Nephron progenitor cell (in vitro differentiated cells): ENCODE data around the gene KLK6.

Experiments used
- DNase-seq: peaks from one replicate; pipeline ENCODE4 v3.0.0; 2021
- H3K27ac Mint-ChIP-seq: 2 replicates; pipeline ENCODE4 v1.8.0; 2021; ENCODE audit warnings: mild to moderate bottlenecking, moderate library complexity, mixed read lengths
- H3K27me3 Mint-ChIP-seq: 2 replicates; pipeline ENCODE4 v1.8.0; 2021; ENCODE audit warnings: mild to moderate bottlenecking, low read depth, mixed read lengths; ENCODE audit not compliant: poor library complexity
- H3K36me3 Mint-ChIP-seq: 2 replicates; pipeline ENCODE4 v1.8.0; 2021; ENCODE audit warnings: low read depth, mixed read lengths
- H3K4me1 Mint-ChIP-seq: 2 replicates; pipeline ENCODE4 v1.8.0; 2021; ENCODE audit warnings: mixed read lengths
- H3K4me3 Mint-ChIP-seq: 2 replicates; pipeline ENCODE4 v1.8.0; 2021; ENCODE audit warnings: mild to moderate bottlenecking, moderate library complexity, mixed read lengths
- H3K9me3 Mint-ChIP-seq: 2 replicates; pipeline ENCODE4 v1.8.0; 2021; ENCODE audit warnings: mild to moderate bottlenecking, moderate library complexity, mixed read lengths
- TF ChIP-seq, protein P1 (sequence below): fragments of 200-600 bp; sonication (generic); IDR thresholded peaks from 2 replicates; pipeline ENCODE4 v1.5.0; 2021; ENCODE audit warnings: antibody characterized with exemption

Gene KLK6

DNA sequence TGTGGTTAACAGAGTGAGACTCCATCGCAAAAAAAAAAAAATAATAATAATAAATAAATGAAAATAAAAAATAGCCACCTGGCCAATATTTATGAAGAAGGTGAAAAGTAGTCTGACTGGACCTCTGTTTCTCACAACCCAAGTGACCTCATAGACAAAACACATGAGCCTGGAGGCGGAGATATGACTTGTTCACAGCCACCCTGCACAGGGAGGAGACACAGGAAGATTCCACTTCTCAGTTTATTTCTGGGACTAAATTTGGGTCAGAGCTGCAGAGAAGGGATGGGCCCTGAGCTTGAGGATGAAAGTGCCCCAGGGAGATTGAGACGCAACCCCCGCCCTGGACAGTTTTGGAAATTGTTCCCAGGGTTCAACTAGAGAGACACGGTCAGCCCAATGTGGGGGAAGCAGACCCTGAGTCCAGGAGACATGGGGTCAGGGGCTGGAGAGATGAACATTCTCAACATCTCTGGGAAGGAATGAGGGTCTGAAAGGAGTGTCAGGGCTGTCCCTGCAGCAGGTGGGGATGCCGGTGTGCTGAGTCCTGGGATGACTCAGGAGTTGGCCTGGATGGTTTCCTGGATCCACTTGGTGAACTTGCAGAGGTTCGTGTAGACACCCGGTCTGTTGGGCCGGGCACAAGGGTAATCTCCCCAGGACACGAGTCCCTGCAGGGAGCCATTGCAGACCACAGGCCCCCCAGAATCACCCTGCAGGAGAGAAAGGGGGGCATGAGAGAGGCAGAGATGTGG, 26.1 kb downstream of the KLK6 start:
- no peaks in the 10 kb centered on the region for H3K4me1 Mint-ChIP-seq
- no peak for DNase-seq
- H3K9me3 Mint-ChIP-seq, result peaks cover 20% of the 10 kb centered on the region
- H3K27me3 Mint-ChIP-seq, result peaks cover 45% of the 10 kb centered on the region
- H3K27ac Mint-ChIP-seq, result no peak overlapping the region
- no peaks in the 10 kb centered on the region for H3K36me3 Mint-ChIP-seq
- TF ChIP-seq, protein P1, sequence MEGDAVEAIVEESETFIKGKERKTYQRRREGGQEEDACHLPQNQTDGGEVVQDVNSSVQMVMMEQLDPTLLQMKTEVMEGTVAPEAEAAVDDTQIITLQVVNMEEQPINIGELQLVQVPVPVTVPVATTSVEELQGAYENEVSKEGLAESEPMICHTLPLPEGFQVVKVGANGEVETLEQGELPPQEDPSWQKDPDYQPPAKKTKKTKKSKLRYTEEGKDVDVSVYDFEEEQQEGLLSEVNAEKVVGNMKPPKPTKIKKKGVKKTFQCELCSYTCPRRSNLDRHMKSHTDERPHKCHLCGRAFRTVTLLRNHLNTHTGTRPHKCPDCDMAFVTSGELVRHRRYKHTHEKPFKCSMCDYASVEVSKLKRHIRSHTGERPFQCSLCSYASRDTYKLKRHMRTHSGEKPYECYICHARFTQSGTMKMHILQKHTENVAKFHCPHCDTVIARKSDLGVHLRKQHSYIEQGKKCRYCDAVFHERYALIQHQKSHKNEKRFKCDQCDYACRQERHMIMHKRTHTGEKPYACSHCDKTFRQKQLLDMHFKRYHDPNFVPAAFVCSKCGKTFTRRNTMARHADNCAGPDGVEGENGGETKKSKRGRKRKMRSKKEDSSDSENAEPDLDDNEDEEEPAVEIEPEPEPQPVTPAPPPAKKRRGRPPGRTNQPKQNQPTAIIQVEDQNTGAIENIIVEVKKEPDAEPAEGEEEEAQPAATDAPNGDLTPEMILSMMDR, result no peak
- no peak overlapping the region for H3K4me3 Mint-ChIP-seq

DNA sequence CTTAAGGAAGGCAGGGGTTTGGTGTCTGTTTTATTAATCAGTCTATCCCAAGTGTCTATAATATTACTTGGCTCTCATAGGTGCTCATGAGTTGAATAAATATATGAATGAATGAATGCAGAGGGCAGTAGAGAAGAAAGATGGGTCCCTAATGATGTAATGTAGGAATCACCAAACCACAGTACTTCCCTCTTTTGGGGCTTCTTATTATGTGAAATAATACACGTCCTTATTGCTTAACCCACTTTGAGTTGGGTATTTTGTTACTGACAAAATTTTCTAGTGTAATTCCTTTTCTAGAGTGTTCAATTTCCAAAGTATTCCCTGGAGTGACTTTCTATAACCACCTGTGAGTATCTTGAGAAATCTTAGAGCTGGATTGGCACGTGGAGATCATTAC, 29.8 kb downstream of the KLK6 start:
- Mint-ChIP-seq H3K4me1 (no peaks in the 10 kb centered on the region), H3K36me3 (no peaks in the 10 kb centered on the region), H3K27ac (no peak overlapping the region), H3K9me3 (peaks cover 20% of the 10 kb centered on the region), H3K27me3 (peaks cover 43% of the 10 kb centered on the region), H3K4me3 (no peak overlapping the region)
- no peak for DNase-seq
- TF ChIP-seq, protein P1, result no peak

DNA sequence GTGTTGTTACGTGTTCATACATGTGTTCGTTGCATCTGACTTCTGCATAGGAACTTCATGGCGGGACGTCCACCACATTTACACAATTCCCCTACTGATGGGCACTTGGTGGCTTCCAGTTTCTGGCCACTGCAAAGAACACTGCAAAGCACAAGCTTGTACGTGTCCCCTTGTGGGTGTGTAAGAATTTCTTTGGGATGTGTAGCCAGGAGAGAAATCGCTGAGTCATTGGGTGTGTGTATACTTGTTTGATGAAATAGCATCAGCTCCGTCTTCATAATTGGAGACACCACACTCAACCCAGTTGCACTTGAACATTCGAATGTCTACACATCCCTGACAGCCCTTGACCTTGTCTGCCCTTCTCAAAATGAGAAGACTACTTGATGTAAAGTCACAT, 35.8 kb downstream of the KLK6 start:
- Mint-ChIP-seq H3K4me1 (peaks cover 10% of the 10 kb centered on the region), H3K36me3 (no peaks in the 10 kb centered on the region), H3K27ac (no peak overlapping the region), H3K9me3 (no peaks in the 10 kb centered on the region), H3K4me3 (no peak overlapping the region), H3K27me3 (peaks cover 53% of the 10 kb centered on the region)
- TF ChIP-seq, protein P1, result no peak
- no peak for DNase-seq

DNA sequence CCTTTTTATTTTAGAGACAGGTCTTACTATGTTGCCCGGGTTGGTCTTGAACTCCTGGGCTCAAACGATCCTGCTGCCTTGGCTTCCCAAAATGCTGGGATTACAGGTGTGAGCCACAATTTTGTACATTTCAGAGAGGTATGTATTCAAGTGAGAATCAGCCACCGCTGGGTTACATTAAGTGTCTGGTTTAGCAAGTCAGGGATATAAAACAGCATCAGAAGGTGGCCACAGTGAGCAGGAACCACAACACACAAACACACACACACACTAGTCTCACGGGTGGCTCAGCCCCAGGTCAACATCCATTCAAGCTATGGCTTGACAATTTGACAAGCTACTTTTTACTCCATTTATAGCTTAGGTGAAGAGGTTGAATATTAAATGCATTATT, 36.7 kb downstream of the KLK6 start:
- H3K4me1 Mint-ChIP-seq, result peaks cover 10% of the 10 kb centered on the region
- no peaks in the 10 kb centered on the region for H3K36me3 Mint-ChIP-seq
- no peak overlapping the region for H3K4me3 Mint-ChIP-seq
- DNase-seq, result no peak
- H3K9me3 Mint-ChIP-seq, result no peaks in the 10 kb centered on the region
- no peak overlapping the region for H3K27ac Mint-ChIP-seq
- TF ChIP-seq, protein P1, result no peak
- peaks cover 58% of the 10 kb centered on the region for H3K27me3 Mint-ChIP-seq

DNA sequence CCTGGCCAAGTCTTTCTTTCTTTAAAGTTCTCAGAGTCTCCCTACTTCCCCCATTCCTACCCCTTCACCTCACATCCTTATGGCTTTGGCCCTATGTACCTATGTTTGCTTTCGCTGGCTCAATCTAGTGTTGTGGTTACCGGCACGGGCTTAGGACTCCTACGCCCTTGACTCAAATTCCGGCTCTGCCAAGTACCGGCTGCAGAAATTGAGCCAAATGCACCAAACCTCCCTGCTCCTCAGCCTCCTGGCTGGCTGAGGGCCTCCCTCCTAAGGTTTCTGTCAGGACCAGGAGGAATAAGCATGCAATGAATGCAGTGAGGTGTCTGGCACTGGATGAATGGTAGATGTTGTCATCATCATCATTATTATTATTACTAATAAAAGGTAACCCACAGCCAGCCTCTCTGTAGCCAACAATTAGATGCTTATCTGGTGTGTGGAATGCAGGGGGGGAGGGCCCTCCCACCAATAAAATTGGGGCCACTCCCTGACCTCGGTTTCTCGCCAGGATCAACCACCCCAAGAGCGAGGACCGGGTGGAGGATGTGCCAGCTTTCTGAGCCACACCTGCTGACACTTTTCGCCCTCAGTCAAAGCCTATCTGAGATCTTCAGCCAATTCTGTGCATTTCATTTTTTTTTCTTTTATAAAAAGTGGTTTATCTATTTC, 37.2 kb downstream of the KLK6 start:
- DNase-seq, result no peak
- no peak overlapping the region for H3K27ac Mint-ChIP-seq
- no peak overlapping the region for H3K4me3 Mint-ChIP-seq
- TF ChIP-seq, protein P1, result no peak
- peaks cover 10% of the 10 kb centered on the region for H3K4me1 Mint-ChIP-seq
- peaks cover 56% of the 10 kb centered on the region for H3K27me3 Mint-ChIP-seq
- H3K36me3 Mint-ChIP-seq, result no peaks in the 10 kb centered on the region
- no peaks in the 10 kb centered on the region for H3K9me3 Mint-ChIP-seq

DNA sequence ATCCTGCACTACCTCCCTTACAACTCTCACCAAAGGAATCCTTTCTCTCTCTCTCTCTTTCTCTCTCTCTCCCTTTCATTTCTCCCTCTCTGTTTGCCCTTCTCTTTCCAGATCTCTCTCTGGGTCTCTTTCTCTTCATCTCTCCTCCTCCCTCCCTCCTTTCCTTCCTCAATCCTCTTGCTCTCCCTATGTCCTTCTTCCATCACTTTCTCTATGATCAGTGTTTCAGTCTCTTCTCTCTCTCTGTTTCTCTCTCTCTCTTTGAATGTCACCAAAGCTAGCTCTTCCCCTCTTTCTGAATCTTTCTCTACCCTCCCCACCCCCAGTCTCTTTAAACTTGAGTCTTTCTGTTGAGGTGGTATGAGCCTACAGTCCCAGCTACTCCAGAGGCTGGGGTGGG, 38.4 kb downstream of the KLK6 start:
- Mint-ChIP-seq H3K4me3 (no peak overlapping the region), H3K27ac (no peak overlapping the region), H3K36me3 (no peaks in the 10 kb centered on the region), H3K9me3 (no peaks in the 10 kb centered on the region), H3K4me1 (peaks cover 10% of the 10 kb centered on the region), H3K27me3 (peaks cover 55% of the 10 kb centered on the region)
- TF ChIP-seq, protein P1, result no peak
- no peak for DNase-seq
